HG03060 (cell line): ENCODE measurements around the gene SLC25A39.
"Not testable (repeated sequence)": the region's sequence is repeated elsewhere in the genome, so short reads cannot be mapped to it uniquely, and the experiment has no call there.

Experiments used
- ATAC-seq: cut with Tn5 transposase; IDR thresholded peaks from one replicate; pipeline ENCODE4 v1.9.1; 2021; ENCODE audit warnings: low read depth, moderate number of reproducible peaks; ENCODE audit not compliant: unreplicated experiment

Gene SLC25A39, protein sequence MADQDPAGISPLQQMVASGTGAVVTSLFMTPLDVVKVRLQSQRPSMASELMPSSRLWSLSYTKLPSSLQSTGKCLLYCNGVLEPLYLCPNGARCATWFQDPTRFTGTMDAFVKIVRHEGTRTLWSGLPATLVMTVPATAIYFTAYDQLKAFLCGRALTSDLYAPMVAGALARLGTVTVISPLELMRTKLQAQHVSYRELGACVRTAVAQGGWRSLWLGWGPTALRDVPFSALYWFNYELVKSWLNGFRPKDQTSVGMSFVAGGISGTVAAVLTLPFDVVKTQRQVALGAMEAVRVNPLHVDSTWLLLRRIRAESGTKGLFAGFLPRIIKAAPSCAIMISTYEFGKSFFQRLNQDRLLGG

GRCh38 chr17:44324571-44325275 is at the start of gene SLC25A39:
SLC25A39 (minus strand) TSS chr17:44324823; CDS start chr17:44323562, 1,261 bp downstream.
- ATAC-seq, result peak; percentile 57

DNA sequence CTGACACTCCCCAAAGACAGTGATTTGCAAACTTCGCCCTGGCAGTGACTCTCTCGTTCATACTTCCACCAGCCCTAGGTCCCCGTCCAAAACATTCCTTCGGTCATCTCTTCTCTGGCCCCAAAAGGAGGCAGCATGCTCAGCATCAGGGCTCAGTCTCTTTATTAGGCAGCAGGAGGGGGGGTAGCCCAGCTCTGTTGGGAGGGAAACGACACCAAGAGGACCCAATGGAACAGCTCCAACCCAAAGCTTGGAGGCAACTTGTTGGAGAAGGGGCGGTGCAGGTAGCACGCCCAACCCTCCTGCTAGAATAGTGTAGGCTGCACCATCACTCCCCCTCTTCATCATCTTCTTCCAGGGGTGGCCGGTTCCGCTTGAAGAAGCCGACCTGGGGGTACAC is 47.4 kb upstream of the SLC25A39 start:
- ATAC-seq, result no peak

DNA sequence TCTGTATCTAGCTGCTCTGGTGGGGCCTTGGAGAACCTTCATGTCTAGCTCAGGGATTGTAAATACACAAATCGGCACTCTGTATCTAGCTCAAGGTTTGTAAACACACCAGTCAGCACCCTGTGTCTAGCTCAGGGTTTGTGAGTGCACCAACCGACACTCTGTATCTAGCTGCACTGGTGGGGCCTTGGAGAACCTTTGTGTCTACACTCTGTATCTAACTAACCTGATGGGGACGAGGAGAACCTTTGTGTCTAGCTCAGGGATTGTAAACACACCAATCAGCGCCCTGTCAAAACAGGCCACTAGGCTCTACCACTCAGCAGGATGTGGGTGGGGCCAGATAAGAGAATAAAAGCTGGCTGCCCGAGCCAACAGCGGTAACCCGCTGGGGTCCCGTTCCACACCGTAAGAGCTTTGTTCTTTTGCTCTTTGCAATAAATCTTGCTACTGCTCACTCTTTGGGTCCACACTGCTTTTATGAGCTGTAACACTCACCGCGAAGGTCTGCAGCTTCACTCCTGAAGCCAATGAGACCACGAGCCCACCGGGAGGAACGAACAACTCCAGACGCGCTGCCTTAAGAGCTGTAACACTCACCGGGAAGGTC is 44.9 kb upstream of the SLC25A39 start:
- not testable (repeated sequence) for ATAC-seq

- not testable (repeated sequence) for ATAC-seq
Measured at GRCh38 chr17:44368391-44369243, 44.0 kb upstream of the SLC25A39 start.

DNA sequence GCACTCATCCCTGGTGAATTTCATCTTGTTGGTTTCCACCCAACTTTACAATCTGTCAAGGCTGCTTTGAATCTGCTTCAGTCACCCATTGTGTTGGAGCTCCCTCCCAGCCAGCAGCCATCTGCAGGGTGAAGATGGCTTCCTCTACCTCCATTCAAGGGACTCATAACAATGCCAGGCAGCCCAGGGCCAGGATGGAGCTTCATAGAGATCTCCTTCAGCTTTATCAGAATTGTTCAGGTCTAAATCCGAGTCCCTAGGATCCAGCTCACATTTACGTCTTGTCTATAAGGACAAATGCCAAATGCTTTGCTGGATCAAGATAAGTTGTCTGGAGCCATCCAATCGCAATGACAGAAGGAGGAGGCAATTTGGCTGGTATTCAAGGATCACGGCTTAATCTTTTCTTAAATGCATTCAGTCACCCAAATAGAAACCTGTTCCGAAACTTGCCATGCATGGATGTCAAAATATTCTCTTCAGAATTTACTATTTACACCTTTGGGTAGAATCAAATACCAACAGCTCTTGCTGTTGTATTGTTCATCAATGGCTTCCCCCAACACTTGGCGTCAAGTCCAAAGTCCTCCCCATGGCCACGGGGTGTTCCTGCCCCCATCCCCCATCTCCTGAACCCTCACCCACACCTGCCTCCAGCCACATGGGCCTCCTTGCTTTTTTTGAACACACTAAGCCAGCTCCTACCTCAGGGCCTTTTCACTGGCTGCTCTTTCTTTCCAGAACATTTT is 42.8 kb upstream of the SLC25A39 start:
- ATAC-seq, result no peak

GRCh38 chr17:44365051-44365450 is 40.4 kb upstream of the SLC25A39 start:
- not testable (repeated sequence) for ATAC-seq

DNA sequence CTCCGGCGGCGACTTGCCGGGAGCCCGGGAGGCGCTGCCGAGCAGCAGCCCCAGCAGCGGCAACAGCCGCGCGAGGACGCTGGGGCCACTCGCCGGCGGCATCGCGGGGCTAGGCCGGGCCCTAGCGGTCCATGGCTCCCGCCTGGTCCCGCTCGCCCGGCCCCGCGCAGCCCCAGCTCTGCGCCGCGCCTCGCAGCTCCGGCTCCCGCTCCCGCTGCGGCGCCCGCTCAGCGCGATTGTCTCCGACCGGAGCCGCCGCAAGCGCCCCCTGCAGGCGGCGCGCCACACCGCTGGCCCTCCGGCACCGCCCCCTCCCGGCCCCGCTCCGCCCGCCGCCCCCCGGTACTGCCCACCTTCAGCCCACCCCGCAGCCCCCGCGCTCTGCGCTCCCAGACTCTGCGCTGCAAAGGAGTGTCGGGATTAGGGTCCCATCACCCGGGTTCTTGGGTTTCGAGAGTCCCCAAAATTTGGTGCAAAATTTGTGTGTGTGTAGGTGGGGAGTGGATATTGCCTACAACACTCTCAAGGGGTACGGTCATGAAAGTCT is 39.1 kb upstream of the SLC25A39 start, which contains the start of gene FAM171A2:
FAM171A2 (minus strand) TSS at position 241 of the 547 bp plus-strand sequence; CDS start at position 102, 139 bp downstream.
- ATAC-seq, result no peak

DNA sequence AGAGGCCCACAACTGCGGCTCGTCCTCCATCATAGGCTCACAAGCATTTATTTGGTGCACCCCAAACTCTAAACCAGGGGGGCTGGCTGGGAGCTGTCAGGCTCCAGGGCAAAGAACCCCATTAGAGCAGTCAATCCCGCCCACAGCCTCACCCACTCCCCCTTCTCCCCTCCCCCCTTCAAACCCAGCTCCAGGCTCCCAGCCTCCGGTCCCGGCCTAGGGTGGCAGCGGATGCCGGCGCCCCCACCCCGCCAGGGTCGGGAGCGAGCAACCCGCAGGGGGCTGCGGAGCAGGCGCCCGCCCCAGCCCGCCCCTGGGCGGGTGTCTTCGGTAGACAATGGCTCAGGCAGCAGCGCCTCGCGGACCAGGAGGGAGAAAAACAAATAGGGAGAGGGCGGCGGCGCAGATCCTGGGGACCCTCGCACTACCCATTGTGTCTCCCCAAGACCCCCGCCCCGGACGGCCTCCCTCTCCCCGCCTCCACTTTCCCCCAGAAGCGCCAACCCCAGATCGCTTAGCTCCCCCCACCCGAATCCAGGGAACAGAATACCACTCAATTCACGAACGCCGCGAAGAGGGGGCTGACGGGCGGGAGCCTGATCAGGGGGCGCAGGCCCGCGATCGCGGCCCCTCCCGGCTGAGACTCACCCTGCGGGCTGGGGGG is 38.5 kb upstream of the SLC25A39 start:
- ATAC-seq, result no peak

DNA sequence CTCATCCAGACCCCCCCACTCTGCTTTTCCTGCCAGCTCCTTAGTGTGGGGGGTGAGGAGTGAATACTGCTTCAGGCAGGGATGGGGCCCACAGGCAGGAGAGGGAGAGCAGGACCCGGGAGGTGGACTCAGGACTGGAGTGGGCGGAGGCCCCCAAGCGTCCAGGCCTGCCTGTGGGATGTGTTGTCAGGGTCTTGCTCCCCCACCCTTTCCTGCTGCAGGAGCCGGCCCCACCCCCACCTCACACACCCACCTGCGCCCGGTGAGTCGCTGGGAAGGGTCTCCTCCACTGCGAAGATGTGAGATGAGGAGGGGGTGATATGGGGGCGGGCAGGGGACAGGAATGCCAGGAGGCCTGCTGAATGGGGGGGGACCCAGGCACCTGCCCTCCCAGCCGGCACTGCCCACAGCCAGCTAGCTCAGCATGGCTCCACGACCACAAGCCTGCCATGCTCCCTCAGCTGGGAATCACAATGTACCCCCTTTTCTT is 37.9 kb upstream of the SLC25A39 start:
- no peak for ATAC-seq

DNA sequence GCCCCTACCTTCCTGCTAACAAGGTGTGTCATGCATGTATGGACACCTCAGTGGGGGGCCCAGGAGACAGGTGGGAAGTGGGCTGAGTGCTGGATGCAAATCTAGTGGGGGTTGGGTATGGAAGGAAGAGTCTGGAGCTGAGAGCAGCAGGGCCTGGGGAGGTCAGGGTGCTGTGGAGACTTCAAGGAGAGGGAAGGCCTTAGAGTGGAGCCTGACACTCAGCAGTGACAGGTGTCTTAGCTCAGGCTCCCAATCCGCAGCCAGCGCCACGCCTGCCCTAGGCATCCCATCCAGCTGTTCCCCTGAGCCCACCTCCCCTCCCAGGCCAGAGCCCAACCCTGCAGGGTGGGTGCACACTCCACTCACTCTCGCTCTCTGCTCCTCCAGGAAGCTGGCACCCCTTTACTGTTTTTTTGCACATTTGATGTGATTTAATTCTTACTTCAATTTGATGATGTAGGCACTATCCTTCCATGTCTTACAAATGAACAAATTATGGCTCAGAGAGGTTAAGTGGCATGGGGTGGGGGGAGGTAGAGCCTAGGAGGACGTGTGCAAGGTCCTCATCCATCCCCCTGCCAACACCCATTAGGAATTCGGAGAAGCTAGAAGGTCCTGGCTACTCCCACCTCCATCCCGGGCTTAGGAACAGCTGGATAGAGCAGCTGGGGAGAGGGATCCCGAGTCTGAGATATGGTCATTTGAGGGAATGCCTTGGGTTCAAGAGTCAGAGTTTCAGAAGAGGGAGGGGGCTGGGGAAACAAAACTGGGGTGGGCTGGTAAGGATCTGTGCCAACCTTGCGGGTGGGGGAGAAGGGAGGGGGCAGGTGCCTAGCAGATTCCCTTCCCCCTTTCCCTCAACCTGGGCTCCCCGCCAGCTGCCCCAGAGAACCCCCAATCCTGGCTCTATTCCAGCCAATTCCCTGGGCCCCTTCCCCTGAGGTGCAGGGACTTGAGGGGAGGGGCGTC is 37.0 kb upstream of the SLC25A39 start:
- ATAC-seq, result no peak

DNA sequence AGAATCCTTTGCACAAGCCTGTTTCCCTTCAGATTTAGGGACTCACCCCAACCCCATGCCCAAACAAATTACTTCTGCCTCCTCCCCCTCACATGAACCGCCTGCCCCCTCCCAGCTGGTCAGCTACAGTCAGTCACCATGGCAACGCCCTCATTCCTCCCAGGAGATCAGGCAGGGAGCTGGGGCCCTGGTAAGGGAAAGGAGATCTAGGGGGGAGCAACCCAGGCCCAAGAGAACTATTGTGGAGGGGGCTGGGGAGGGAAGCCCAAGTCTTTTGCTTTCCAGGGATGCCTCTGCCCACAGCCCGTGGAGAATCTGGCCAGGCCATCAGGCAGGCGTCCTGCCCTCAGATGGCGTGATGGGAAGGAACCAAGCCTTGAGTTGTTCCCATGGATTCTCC is 36.2 kb upstream of the SLC25A39 start:
- ATAC-seq, result no peak

GRCh38 chr17:44360144-44360533 is 35.5 kb upstream of the SLC25A39 start:
- no peak for ATAC-seq

DNA sequence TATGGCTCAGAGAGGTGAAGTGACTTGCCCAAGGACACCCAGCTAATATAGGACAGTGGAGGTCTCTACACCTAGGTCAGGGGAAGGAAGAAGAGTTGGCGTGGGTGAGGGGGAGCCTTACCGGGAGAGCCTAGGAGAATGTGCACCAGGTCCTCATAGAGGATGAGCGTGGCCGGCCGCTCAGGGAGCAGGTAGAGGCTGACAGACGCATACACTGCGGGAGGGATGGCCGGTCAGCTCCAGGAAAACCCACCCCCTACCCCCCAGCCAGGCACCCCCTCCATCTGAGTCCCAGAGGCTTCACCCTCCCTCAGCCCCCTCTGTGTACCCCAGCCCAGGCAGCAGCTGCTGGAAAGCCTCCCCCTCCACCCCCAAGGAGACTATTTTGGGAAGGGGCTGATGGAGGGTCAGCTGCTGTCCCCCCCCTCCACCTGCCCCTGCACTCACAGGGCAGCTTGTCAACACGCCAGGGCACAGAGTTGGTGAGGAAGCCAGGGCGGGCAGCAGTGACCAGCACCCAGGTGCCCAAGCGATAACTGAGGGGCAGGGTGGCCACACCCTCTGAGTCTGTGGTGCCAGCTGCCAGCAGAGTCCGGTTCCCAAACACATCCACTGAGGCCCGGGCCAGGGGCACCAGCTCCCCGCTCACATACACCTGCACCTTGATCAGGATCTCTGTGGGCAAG is 35.0 kb upstream of the SLC25A39 start:
- ATAC-seq, result no peak

- ATAC-seq, result no peak
Measured at GRCh38 chr17:44359006-44359405, 34.4 kb upstream of the SLC25A39 start.

DNA sequence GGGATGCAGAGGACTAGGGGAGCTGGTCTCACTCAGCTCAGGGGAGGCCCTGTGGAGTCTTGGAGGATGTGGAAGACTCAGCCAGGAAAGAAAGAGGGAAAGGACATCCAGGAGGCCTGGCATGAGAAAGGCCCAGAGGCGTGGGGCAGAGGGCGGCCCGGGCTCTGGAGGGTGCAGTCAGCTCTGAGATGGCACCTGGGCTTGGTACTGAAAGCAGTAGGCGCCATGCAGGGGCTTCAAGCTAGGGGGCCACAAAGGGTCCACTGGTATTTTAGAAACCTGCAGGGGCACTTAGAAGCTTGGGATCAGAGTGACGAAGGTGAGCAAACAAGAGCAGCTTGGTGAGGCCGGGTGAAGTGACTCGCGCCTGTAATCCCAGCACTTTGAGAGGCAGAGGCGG is 33.4 kb upstream of the SLC25A39 start:
- ATAC-seq, result no peak

- ATAC-seq, result no peak
Measured at GRCh38 chr17:44356241-44356640, 31.6 kb upstream of the SLC25A39 start.

DNA sequence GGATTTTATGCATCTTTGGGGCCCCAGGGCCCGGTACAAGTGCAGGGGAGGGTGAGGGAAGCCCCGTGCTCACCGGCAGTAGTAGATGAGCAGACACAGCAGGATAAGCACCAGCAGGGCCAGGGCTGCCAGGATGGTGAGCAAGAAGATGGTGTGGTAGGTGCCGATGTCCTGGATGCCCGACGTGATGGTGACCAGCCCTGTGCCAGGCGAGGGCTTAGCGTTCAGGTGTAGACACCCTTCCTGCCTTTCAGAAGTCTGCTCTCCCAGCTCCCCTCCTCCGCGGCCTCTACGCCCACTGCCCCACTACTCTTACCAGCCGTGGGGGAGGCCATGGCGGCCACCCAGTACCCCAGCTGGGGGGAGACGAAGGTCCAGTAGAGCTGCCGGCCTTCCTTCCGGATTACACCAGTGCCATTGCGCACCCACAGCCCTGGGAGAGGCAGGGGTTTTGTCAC is 31.0 kb upstream of the SLC25A39 start:
- ATAC-seq, result no peak
